Measurements from ENCODE around the gene TSPAN1.

- TF ChIP-seq POLR2A (IDR thresholded peaks at IDR 0.05; ENCODE audit: low read length) (no peak), GATA1 (IDR thresholded peaks at IDR 0.05; ENCODE audit: low read depth, low read length) (no peak)
Observed at GRCh38 chr1:46221749-46222148, 46.9 kb downstream of the TSPAN1 start.

Measured in erythroblast (primary cell).